Neuronal stem cell (in vitro differentiated cells): ENCODE results near the gene FAH.

ENCODE experiments used
- DNase-seq: peaks from one replicate; pipeline ENCODE4 v3.0.0-alpha.2; 2013; ENCODE audit warnings: low spot score
- H2AFZ ChIP-seq: one replicate; pipeline ENCODE4 v1.6.1; 2013; ENCODE audit warnings: mild to moderate bottlenecking, low read length, inconsistent platforms
- H2AK5ac ChIP-seq: 2 replicates; pipeline ENCODE4 v1.6.1; 2013; ENCODE audit warnings: low read depth, mild to moderate bottlenecking, inconsistent platforms, low read length, moderate library complexity, mixed read lengths
- H2BK120ac ChIP-seq: 2 replicates; pipeline ENCODE4 v1.6.1; 2013; ENCODE audit warnings: low read depth, mild to moderate bottlenecking, inconsistent platforms, low read length, moderate library complexity, mixed read lengths
- H2BK12ac ChIP-seq: one replicate; pipeline ENCODE4 v1.6.1; 2013; ENCODE audit warnings: low read length, inconsistent platforms
- H2BK15ac ChIP-seq: 2 replicates; pipeline ENCODE4 v1.6.1; 2013; ENCODE audit warnings: mild to moderate bottlenecking, low read length, inconsistent platforms, mixed read lengths
- H2BK5ac ChIP-seq: one replicate; pipeline ENCODE4 v1.6.1; 2013; ENCODE audit warnings: inconsistent platforms, mild to moderate bottlenecking, low read length, moderate library complexity
- H3K14ac ChIP-seq: one replicate; pipeline ENCODE4 v1.6.1; 2013; ENCODE audit warnings: low read length, inconsistent platforms
- H3K18ac ChIP-seq: 2 replicates; pipeline ENCODE4 v1.6.1; 2013; ENCODE audit warnings: low read length, inconsistent platforms
- H3K23ac ChIP-seq: 2 replicates; pipeline ENCODE4 v1.6.1; 2013; ENCODE audit warnings: low read depth, mild to moderate bottlenecking, mixed read lengths, low read length, inconsistent platforms; ENCODE audit not compliant: poor library complexity
- H3K27ac ChIP-seq: replicated peaks from 3 replicates; pipeline ENCODE4 v1.5.1; 2013; ENCODE audit warnings: low read length, inconsistent platforms
- H3K27me3 ChIP-seq, 3 experiments: 2 replicates each; pipeline ENCODE4 v1.6.1; 2013; ENCODE audit warnings: low read length in 3 of 3, mild to moderate bottlenecking in 2 of 3, inconsistent platforms in 1 of 3, low read depth in 1 of 3, mixed read lengths in 1 of 3, moderate library complexity in 1 of 3; ENCODE audit not compliant: control insufficient read depth in 3 of 3, insufficient read depth in 3 of 3
- H3K36me3 ChIP-seq, 2 donors: replicated peaks in 1 of 2; 2 replicates each; pipeline ENCODE4 v1.6.1; 2013; ENCODE audit warnings: low read length in 2 of 2; ENCODE audit not compliant: control insufficient read depth in 2 of 2, insufficient read depth in 2 of 2
- H3K4ac ChIP-seq: 2 replicates; pipeline ENCODE4 v1.6.1; 2013; ENCODE audit warnings: inconsistent platforms, mild to moderate bottlenecking, low read length, moderate library complexity
- H3K4me1 ChIP-seq, 2 donors: 1 replicate in 1 of 2; 2 replicates in 1 of 2; pipeline ENCODE4 v1.6.1; 2013; ENCODE audit warnings: low read length in 2 of 2, low read depth in 1 of 2; ENCODE audit not compliant: control insufficient read depth in 2 of 2, insufficient read depth in 1 of 2
- H3K4me2 ChIP-seq: one replicate; pipeline ENCODE4 v1.6.1; 2013; ENCODE audit warnings: mild to moderate bottlenecking, low read length, inconsistent platforms; ENCODE audit not compliant: insufficient read depth, poor library complexity, severe bottlenecking
- H3K4me3 ChIP-seq, 2 donors: 2 replicates each; pipeline ENCODE4 v1.5.1; 2013; ENCODE audit warnings: low read length in 2 of 2, mild to moderate bottlenecking in 2 of 2, inconsistent platforms in 1 of 2, moderate library complexity in 1 of 2
- H3K79me1 ChIP-seq: one replicate; pipeline ENCODE4 v1.6.1; 2013; ENCODE audit warnings: low read depth, mild to moderate bottlenecking, inconsistent platforms, low read length, moderate library complexity
- H3K9ac ChIP-seq: one replicate; pipeline ENCODE4 v1.6.1; 2013; ENCODE audit warnings: mild to moderate bottlenecking, low read depth, low read length, inconsistent platforms; ENCODE audit not compliant: poor library complexity
- H3K9me3 ChIP-seq, 2 donors: replicated peaks in 1 of 2; 2 replicates each; pipeline versions ENCODE3 to v1.6.1; 2013; ENCODE audit warnings: low read length in 2 of 2, mild to moderate bottlenecking in 2 of 2, inconsistent platforms in 1 of 2, low read depth in 1 of 2, mixed read lengths in 1 of 2, moderate library complexity in 1 of 2; ENCODE audit not compliant: control insufficient read depth in 2 of 2, insufficient read depth in 1 of 2
- H4K8ac ChIP-seq: one replicate; pipeline ENCODE4 v1.6.1; 2013; ENCODE audit warnings: low read depth, mild to moderate bottlenecking, inconsistent platforms, low read length, moderate library complexity
- H4K91ac ChIP-seq: one replicate; pipeline ENCODE4 v1.6.1; 2013; ENCODE audit warnings: low read length, low read depth, mild to moderate bottlenecking, inconsistent platforms; ENCODE audit not compliant: poor library complexity
- WGBS, 2 donors: extraction: QIAGEN DNeasy Blood & Tissue Kit; methylation state at CpG; one replicate each; pipeline ENCODE4 v1.1.7; 2013; ENCODE audit warnings: missing lambda C conversion rate in 2 of 2, mixed read lengths in 1 of 2; ENCODE audit not compliant: insufficient read length in 2 of 2, insufficient replicate concordance in 1 of 2; ENCODE audit errors: extremely low coverage in 2 of 2; 5-methylcytosine and 5-hydroxymethylcytosine counted together

Gene FAH

DNA sequence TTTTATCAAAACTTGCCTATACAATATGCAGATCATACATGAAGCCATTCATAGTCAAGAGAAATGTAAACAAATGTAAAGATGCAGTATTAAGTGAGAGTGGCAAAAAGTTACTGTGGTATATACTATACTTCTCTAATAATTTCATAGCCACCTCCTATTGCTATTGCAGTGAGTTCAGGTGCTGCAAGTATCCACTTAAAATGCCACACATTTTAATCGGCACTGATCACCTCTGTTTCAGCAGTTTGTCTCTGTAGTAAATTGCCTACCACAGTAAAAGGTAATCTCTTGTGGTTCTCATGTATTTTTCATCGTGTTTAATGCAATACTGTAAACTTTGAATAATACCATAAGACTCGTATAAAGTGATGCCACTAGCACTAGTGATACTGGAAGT lies 20.4 kb upstream of the FAH start:
- Histone ChIP-seq H2BK15ac (no peak overlapping the region), H3K36me3 (peaks cover 4 to 86% of the 10 kb centered on the region in 2 donors), H3K18ac (no peak overlapping the region), H2BK12ac (no peak overlapping the region), H3K9me3 (no peaks in the 10 kb centered on the region), H2BK5ac (no peak overlapping the region), H3K14ac (no peak overlapping the region), H3K4me3 (no peak overlapping the region), H2AK5ac (no peak overlapping the region), H4K91ac (no peak overlapping the region), H3K4me2 (no peak overlapping the region), H3K9ac (no peak overlapping the region), H3K27ac (no peak overlapping the region), H2BK120ac (no peak overlapping the region), H3K4ac (no peak overlapping the region), H2AFZ (no peak overlapping the region), H3K23ac (no peak overlapping the region), H3K27me3 (no peaks in the 10 kb centered on the region), H3K79me1 (no peaks in the 10 kb centered on the region), H4K8ac (no peak overlapping the region), H3K4me1 (no peaks in the 10 kb centered on the region)
- DNase-seq: no peak
- no CpG with 5 or more reads among the region's 3 CpGs for WGBS, 2 donors

DNA sequence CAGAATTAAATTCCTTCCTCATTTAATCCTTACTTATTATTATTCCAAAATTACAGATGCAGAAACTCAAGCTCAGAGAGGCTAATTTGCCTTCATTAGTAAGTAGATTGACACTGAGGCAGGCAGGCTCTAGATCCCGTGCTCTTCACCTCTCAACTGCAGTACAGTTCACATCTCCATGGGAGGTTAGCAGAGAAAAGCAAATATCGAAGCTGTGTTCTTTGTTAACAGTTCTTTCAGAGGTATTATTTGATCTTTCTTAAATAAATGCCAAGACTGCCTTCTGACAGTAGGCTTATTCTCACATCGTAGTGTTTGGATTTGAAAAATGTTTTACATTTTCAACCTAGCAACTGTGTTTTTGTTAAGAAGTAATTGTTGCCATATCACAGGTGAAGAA lies 15.9 kb upstream of the FAH start:
- Histone ChIP-seq H3K18ac (no peak overlapping the region), H2BK15ac (no peak overlapping the region), H2AK5ac (no peak overlapping the region), H2BK120ac (no peak overlapping the region), H3K79me1 (no peaks in the 10 kb centered on the region), H3K9ac (no peak overlapping the region), H3K9me3 (no peaks in the 10 kb centered on the region), H4K91ac (no peak overlapping the region), H2AFZ (no peak overlapping the region), H3K4me1 (peaks cover 0 to 6% of the 10 kb centered on the region in 2 donors), H4K8ac (no peak overlapping the region), H3K14ac (no peak overlapping the region), H3K27me3 (no peaks in the 10 kb centered on the region), H3K4me2 (no peak overlapping the region), H3K36me3 (peaks cover 4 to 68% of the 10 kb centered on the region in 2 donors), H3K4me3 (no peak overlapping the region), H2BK5ac (no peak overlapping the region), H3K27ac (no peak overlapping the region), H3K4ac (no peak overlapping the region), H3K23ac (no peak overlapping the region), H2BK12ac (no peak overlapping the region)
- no peak for DNase-seq
- no CpG with 5 or more reads among the region's 3 CpGs for WGBS, 2 donors

DNA sequence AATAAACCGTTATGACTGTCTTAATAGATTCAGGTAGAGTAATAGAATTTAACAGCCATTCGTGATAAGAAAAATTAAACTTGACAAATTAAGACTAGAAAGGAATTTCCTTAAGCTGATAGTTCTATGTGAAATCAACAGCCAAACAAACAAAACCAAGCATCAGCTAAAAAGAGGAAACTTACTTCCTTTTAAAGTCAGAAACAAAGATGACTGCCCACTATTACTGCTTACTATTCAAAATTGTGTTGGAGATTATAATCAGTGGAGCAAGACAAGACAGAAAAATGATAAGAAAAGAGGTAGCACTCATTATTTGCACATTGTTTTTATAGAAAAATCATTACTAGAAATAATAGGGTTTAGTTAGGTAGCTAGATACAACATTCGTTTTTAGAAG lies 13.8 kb upstream of the FAH start:
- no peak overlapping the region for H3K18ac ChIP-seq
- H3K14ac ChIP-seq: no peak overlapping the region
- H3K9me3 ChIP-seq: no peaks in the 10 kb centered on the region
- no peak overlapping the region for H3K4me2 ChIP-seq
- no peak overlapping the region for H3K9ac ChIP-seq
- no peak overlapping the region for H2AK5ac ChIP-seq
- no peak overlapping the region for H2BK5ac ChIP-seq
- no peak overlapping the region for H2BK12ac ChIP-seq
- no peaks in the 10 kb centered on the region for H3K27me3 ChIP-seq
- H3K79me1 ChIP-seq: no peaks in the 10 kb centered on the region
- H2BK15ac ChIP-seq: no peak overlapping the region
- H4K8ac ChIP-seq: no peak overlapping the region
- H3K36me3 ChIP-seq: peaks cover 3 to 46% of the 10 kb centered on the region in 2 donors
- no CpG with 5 or more reads among the region's 3 CpGs for WGBS, 2 donors
- no peak for DNase-seq
- no peak overlapping the region for H2AFZ ChIP-seq
- H4K91ac ChIP-seq: no peak overlapping the region
- H3K4me1 ChIP-seq: peaks cover 0 to 6% of the 10 kb centered on the region in 2 donors
- no peak overlapping the region for H3K4ac ChIP-seq
- no peak overlapping the region for H3K23ac ChIP-seq
- no peak overlapping the region for H2BK120ac ChIP-seq
- no peak overlapping the region for H3K27ac ChIP-seq
- no peak overlapping the region for H3K4me3 ChIP-seq

DNA sequence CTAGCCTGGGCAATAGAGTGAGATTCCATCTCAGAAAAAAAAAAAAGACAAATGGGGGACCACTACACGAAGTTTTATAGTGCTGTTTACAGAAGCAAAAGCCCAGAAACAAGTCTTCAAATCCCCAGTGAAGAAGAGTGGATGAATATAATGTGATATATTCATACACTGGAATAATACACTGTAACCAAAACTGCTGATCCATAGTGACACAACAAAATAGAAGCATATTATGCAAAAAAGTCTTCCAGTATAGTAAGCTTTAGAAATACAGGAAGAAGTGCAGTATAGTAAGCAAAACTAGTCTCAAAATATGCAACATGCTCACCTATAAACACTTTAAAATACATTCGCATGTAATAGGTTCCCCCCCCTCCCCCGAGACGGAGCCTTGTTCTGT lies 11.9 kb upstream of the FAH start:
- Histone ChIP-seq H3K9me3 (no peaks in the 10 kb centered on the region), H3K23ac (no peak overlapping the region), H2AK5ac (no peak overlapping the region), H3K4me1 (peaks cover 0 to 6% of the 10 kb centered on the region in 2 donors), H4K91ac (no peak overlapping the region), H3K9ac (no peak overlapping the region), H3K79me1 (no peaks in the 10 kb centered on the region), H3K4ac (no peak overlapping the region), H2BK120ac (no peak overlapping the region), H3K14ac (no peak overlapping the region), H3K4me3 (no peak overlapping the region), H2AFZ (no peak overlapping the region), H2BK12ac (no peak overlapping the region), H4K8ac (no peak overlapping the region), H2BK15ac (no peak overlapping the region), H3K27ac (no peak overlapping the region), H2BK5ac (no peak overlapping the region), H3K18ac (no peak overlapping the region), H3K4me2 (no peak overlapping the region), H3K27me3 (no peaks in the 10 kb centered on the region), H3K36me3 (peaks cover 0 to 27% of the 10 kb centered on the region in 2 donors)
- DNase-seq: no peak
- WGBS, 2 donors: no CpG with 5 or more reads among the region's 4 CpGs
